GM18517 (cell line): Measurements from ENCODE around the gene MYCBPAP.

Experiments
- ATAC-seq: cut with Tn5 transposase; IDR thresholded peaks from one replicate; pipeline ENCODE4 v1.9.1; 2021; ENCODE audit warnings: mild to moderate bottlenecking, moderate library complexity; ENCODE audit not compliant: unreplicated experiment

The MYCBPAP gene

DNA sequence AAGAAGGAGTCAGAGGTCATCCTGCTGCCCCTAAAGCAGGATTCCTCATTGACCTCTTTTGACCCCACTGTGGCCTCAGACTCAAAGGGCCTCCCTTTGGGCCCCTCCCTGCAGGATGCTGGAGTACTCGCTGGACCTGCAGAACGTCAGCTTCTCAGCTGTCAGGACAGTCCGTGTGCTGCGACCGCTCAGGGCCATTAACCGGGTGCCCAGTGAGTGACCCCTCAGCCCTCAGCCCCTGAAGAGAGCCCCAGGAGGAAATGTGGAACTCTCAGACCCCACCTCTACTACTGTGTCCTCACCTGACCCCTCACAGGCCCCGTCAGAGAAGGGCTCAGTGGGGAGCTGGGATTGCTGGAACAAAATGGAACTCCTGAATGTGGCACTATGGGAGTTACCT lies 61.4 kb downstream of the MYCBPAP start:
- ATAC-seq: no peak

DNA sequence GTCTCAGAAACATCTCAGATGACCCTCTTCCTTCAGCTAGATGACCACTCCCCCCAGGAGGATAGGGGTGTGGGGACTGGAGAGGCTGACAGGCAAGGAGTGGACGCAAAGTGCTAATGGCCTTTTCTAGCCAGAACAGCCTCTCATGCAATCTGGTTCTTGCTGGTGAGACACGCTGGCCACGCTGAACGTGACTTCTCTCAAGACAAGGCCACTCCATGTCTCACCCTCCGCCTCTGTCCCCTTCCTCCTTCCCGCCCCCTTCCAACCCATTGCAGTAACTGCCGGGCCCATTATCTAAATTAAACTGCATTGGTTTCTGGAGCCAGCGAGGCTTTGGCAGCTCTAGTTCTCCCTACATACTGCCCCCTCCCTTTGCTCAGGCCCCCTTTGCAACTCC lies 61.8 kb downstream of the MYCBPAP start:
- ATAC-seq: no peak

DNA sequence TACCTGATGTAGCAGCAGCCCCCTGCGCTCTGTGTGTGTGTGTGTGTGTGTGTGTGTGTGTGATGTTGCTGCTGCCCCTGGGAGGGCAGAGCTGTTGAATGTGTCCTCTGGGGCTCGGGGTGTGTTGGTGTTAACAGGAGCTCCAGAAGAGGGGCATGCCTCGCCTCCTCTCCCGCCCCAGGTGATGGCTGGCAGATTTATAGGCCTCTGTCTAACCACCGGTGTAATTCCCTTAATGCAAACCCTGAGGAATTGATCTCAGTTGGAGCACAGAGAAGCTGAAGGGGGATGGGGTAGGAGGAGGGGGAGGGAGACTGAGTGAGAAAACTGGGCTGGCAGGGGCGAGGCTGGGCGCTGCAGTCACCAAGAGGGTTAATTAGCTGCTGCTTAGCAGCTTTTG lies 62.3 kb downstream of the MYCBPAP start:
- ATAC-seq: no peak

DNA sequence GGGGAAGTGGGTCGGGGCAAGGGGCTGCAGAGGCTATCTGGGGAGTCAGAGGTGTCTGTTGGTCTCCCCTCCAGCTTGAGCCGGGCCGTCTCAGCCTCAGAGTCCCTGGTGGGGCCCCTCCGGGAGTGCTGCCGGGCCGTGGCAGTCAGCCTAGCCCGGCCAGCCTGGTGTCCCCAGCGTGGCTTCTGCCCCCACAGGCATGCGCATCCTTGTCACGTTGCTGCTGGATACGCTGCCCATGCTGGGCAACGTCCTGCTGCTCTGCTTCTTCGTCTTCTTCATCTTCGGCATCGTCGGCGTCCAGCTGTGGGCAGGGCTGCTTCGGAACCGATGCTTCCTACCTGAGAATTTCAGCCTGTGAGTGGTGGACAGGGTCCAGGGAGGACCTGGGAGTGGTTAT lies 63.4 kb downstream of the MYCBPAP start:
- no peak for ATAC-seq

DNA sequence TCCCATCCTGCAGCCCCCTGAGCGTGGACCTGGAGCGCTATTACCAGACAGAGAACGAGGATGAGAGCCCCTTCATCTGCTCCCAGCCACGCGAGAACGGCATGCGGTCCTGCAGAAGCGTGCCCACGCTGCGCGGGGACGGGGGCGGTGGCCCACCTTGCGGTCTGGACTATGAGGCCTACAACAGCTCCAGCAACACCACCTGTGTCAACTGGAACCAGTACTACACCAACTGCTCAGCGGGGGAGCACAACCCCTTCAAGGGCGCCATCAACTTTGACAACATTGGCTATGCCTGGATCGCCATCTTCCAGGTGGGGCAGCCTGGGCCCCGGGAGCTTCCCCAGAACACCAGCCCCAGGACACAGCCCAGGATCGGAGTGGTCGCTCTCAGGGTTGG lies 64.3 kb downstream of the MYCBPAP start:
- ATAC-seq: no peak

DNA sequence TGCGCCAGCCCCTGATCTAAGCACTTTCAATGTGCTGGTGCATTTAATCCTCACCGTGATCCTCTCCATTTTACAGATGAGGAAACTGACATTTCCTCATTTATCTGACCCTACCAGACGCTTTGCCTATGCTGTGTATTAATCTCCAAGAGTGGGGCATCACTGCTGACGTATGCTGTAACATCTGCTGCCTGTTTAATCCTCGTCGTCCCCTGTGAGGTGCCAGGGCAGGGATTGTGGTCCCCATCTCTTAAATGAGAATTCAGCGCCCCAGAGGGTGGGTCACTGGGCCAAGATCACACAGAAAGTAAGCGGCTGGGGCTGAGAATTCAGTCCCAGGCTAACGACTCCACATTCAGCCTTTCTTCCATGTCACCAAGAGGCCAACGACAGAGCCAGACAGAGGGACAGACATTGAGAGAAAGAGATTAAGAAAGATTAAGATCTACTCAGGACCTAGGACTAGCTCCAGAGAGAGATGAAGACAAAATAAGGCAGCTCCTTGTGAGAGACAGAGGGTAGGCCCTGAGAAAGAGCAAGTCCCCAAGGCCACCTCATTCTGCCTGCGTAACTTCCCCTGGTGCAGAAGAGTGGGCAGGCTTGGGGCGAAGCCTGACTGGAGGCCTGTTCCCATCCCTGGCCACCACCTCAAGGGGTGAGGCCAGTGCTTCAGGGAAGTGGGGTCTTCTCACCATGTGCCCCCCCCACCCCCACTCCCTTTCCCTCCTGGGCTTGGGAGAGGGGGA lies 65.8 kb downstream of the MYCBPAP start:
- ATAC-seq: no peak

DNA sequence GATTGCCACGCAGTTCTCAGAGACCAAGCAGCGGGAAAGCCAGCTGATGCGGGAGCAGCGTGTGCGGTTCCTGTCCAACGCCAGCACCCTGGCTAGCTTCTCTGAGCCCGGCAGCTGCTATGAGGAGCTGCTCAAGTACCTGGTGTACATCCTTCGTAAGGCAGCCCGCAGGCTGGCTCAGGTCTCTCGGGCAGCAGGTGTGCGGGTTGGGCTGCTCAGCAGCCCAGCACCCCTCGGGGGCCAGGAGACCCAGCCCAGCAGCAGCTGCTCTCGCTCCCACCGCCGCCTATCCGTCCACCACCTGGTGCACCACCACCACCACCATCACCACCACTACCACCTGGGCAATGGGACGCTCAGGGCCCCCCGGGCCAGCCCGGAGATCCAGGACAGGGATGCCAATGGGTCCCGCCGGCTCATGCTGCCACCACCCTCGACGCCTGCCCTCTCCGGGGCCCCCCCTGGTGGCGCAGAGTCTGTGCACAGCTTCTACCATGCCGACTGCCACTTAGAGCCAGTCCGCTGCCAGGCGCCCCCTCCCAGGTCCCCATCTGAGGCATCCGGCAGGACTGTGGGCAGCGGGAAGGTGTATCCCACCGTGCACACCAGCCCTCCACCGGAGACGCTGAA lies 67.5 kb downstream of the MYCBPAP start:
- ATAC-seq: no peak

DNA sequence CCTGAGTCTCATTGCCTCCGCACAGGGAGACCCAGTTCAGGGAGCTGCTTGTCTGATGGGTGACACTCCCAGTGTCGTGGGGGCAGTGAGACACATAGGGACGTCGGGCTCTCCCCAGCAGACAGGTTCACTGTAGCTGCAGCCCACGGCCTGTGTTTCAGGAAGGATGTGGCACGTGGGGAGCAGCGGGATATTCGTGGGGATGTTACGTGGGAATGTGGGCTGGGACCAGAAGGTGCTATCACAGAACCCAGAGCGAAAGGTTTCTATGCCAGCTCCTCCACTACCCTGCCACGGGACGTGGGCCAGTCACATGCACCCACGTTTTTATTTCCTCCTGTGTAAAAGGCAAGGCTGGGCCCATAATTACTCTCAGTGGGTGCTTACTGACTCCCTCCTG lies 68.6 kb downstream of the MYCBPAP start:
- no peak for ATAC-seq

DNA sequence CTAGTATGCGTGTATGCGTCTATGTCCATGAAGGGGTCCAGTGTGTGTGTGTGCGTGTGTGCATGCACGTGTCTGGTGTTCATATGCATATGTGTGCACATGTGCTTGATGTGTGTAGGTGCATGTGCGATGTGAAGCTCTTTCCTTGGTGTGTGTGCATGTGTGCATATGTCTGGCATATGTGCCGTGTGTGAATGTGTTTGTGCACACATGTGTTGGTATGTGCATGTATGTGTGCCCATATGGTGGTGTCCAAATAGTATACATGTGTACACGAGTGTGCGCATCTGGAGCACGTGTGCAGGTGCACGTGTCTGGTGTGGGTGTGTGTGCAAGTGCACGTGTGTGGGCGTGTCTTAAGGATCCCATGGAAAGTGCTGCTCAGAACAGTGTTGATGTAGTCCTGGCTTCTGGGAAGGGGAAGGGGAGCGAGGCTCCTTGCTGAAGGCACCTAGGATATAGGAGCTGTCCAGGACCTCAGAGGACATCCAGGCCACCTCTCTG lies 69.3 kb downstream of the MYCBPAP start:
- no peak for ATAC-seq

DNA sequence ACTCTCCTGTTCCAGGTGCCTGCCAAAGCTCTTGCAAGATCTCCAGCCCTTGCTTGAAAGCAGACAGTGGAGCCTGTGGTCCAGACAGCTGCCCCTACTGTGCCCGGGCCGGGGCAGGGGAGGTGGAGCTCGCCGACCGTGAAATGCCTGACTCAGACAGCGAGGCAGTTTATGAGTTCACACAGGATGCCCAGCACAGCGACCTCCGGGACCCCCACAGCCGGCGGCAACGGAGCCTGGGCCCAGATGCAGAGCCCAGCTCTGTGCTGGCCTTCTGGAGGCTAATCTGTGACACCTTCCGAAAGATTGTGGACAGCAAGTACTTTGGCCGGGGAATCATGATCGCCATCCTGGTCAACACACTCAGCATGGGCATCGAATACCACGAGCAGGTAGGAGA lies 69.9 kb downstream of the MYCBPAP start:
- no peak for ATAC-seq

DNA sequence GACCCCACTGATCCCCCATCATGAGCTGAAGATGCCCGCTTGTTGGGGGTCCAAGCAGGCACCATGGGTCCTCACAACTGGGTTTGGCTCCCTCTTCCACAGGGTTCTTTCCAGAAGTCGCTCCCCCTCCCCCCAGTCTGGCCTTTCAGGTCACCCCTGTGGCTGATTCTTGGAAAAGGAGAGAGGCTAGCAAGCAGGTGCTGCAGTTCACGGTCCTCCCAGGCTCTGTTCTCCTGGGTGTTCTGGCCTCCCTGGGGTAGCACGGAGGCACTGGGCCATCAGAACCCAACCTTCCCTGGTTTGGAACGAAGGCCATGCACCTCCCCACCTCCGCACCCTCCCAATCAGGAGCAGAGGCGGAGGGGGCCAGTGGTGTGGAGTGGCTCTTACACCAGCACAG lies 71.2 kb downstream of the MYCBPAP start:
- no peak for ATAC-seq

DNA sequence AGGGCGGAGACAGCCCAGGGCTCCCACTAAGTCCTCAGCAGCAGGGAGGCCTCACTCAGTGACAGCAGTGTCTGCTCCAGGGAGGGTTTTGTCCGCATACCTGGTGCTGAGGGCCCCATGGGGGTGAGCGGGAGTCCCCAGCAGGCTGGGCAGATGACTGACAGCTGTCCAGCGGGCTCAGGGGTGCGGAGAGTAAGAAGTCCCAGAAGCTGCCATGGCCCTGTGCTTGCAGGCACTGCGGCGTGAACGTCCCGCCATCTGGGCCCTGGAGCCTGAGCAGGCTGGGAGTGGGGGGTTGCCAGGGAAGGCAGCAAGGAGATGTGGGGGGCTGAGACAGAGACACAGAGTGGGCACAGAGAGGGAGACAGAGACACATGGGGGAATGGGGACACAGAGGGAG lies 72.4 kb downstream of the MYCBPAP start:
- ATAC-seq: no peak
